ENCODE measurements around the gene USP2. TPM values are rescaled to one million over a fixed set of nuclear protein-coding genes. Genes with fewer than 3 reads are reported as not detected.

Gene USP2
- total RNA-seq, 2 donors from 2014 or later = 2.3 to 10.8 TPM

DNA sequence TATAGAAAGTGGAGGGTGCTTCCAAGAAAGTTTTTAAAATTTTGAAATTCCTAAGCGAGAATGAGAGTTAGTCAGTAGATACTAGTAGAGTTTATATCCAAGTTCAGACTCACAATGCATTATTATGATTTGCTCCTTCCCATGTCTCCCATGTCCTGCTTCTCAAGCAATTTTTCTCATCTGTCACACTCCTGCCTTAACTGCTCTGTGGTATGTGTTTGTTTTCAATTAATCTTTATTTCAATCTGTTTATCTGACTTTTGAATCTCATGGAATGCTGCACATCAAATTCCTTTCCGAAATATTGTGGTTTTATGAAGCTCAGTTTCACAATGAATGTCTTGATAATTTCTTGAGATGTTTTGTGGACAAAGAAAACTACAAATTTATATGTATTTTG, 23.4 kb upstream of the USP2 start:
- intact Hi-C loops (cut with DNase I) = no loop called here
- H3K27me3 ChIP-seq (replicated peaks; ENCODE audit: insufficient read depth) = no peaks in the 10 kb centered on the region
- no peaks in the 10 kb centered on the region for H3K36me3 ChIP-seq
- TF ChIP-seq POLR2A (IDR thresholded peaks at IDR 0.05) (no peak), POLR2AphosphoS5 (IDR thresholded peaks at IDR 0.05) (no peak)
- TF ChIP-seq, protein P1, sequence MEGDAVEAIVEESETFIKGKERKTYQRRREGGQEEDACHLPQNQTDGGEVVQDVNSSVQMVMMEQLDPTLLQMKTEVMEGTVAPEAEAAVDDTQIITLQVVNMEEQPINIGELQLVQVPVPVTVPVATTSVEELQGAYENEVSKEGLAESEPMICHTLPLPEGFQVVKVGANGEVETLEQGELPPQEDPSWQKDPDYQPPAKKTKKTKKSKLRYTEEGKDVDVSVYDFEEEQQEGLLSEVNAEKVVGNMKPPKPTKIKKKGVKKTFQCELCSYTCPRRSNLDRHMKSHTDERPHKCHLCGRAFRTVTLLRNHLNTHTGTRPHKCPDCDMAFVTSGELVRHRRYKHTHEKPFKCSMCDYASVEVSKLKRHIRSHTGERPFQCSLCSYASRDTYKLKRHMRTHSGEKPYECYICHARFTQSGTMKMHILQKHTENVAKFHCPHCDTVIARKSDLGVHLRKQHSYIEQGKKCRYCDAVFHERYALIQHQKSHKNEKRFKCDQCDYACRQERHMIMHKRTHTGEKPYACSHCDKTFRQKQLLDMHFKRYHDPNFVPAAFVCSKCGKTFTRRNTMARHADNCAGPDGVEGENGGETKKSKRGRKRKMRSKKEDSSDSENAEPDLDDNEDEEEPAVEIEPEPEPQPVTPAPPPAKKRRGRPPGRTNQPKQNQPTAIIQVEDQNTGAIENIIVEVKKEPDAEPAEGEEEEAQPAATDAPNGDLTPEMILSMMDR (IDR thresholded peaks at IDR 0.05) = no peak
- WGBS = 42% methylated on average over 2 of the region's 2 CpGs
- no peaks in the 10 kb centered on the region for H3K9me3 ChIP-seq
- no peak overlapping the region for H3K4me3 ChIP-seq
- H3K4me1 ChIP-seq (replicated peaks) = no peaks in the 10 kb centered on the region
- DNase-seq (ENCODE audit: low spot score) = no peak
- no peak overlapping the region for H3K27ac ChIP-seq

DNA sequence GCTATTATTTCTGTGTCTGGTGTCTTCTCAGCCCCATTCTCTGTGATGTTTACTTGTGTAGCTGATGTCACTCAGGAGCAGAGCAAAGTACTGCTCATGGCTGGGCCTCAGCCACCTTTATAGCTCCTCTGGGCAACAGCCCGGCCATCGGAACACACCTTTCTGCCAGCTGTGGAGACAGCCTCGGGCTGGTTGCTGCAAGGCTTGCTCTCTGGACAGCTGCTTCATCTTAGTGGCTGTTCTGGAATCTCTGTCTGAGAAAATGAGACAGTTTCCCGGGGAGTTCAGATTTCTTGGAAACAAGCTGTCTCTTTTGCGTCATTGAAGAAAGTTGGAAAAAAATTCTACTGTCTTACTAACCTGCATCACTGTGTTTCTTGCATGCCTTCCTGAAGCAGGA, 21.5 kb upstream of the USP2 start:
- no peak overlapping the region for H3K27ac ChIP-seq
- 58% methylated on average over 5 of the region's 5 CpGs for WGBS
- intact Hi-C loops (cut with DNase I) = no loop called here

DNA sequence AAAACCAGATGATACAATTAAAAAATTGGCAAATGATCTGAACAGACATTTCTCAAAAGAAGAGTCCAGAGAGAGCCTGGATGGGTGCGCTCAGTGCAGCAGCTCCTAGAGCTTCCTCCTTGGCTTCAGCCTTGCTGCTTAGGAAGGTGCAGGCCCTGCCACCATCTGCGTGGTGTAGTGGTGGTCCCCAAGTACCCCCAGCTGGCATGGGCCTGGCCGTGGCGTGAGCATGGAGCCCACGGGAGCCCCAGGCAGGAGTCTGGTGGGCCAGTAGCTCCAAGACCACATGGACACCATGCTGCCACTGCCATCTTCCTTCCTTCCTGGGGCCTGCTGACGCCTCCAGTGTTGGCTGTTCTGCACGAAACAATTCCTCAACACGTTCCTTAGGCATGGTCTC, 21.0 kb upstream of the USP2 start:
- no peak for DNase-seq (ENCODE audit: low spot score)
- 86% methylated on average over 8 of the region's 8 CpGs for WGBS
- Histone ChIP-seq H3K4me1 (replicated peaks) (no peaks in the 10 kb centered on the region), H3K27me3 (replicated peaks; ENCODE audit: insufficient read depth) (no peaks in the 10 kb centered on the region), H3K27ac (no peak overlapping the region), H3K36me3 (no peaks in the 10 kb centered on the region), H3K4me3 (no peak overlapping the region), H3K9me3 (no peaks in the 10 kb centered on the region)
- TF ChIP-seq POLR2A (IDR thresholded peaks at IDR 0.05) (no peak), POLR2AphosphoS5 (IDR thresholded peaks at IDR 0.05) (no peak)
- TF ChIP-seq, protein P1 (IDR thresholded peaks at IDR 0.05) = no peak
- intact Hi-C loops (cut with DNase I) = no loop called here

More for the DNA sequence above, 21.5 kb upstream of the USP2 start:
- TF ChIP-seq POLR2AphosphoS5 (IDR thresholded peaks at IDR 0.05) = no peak
- TF ChIP-seq, protein P1 (IDR thresholded peaks at IDR 0.05) = no peak
- no peak for TF ChIP-seq POLR2A (IDR thresholded peaks at IDR 0.05)
- Histone ChIP-seq H3K36me3 (no peaks in the 10 kb centered on the region), H3K4me1 (replicated peaks) (no peaks in the 10 kb centered on the region), H3K27me3 (replicated peaks; ENCODE audit: insufficient read depth) (no peaks in the 10 kb centered on the region), H3K4me3 (no peak overlapping the region), H3K9me3 (no peaks in the 10 kb centered on the region)
- DNase-seq (ENCODE audit: low spot score) = no peak

DNA sequence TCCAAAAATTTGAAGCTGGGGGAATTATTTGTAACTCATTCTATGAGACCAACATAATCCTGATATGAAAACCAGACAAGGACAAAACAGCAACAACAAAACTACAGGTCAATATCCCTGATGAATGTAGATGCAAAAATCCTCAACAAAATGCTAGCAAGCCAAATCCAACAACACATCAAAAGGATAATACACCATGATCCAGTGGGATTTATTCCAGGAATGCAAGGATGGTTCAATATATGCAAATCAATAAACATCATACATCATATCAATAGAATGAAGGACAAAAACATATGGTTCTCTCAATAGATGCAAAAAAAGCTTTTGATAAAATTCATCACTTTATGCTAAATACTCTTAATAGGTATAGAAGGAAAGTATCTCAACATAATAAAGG, 19.4 kb upstream of the USP2 start:
- TF ChIP-seq, protein P1 (IDR thresholded peaks at IDR 0.05) = no peak
- no peak for TF ChIP-seq POLR2A (IDR thresholded peaks at IDR 0.05)
- TF ChIP-seq POLR2AphosphoS5 (IDR thresholded peaks at IDR 0.05) = no peak
- H3K36me3 ChIP-seq = no peaks in the 10 kb centered on the region
- no peaks in the 10 kb centered on the region for H3K27me3 ChIP-seq (replicated peaks; ENCODE audit: insufficient read depth)
- DNase-seq (ENCODE audit: low spot score) = no peak
- intact Hi-C loops (cut with DNase I) = no loop called here
- no peaks in the 10 kb centered on the region for H3K9me3 ChIP-seq
- H3K27ac ChIP-seq = no peak overlapping the region
- H3K4me3 ChIP-seq = no peak overlapping the region
- H3K4me1 ChIP-seq (replicated peaks) = no peaks in the 10 kb centered on the region

DNA sequence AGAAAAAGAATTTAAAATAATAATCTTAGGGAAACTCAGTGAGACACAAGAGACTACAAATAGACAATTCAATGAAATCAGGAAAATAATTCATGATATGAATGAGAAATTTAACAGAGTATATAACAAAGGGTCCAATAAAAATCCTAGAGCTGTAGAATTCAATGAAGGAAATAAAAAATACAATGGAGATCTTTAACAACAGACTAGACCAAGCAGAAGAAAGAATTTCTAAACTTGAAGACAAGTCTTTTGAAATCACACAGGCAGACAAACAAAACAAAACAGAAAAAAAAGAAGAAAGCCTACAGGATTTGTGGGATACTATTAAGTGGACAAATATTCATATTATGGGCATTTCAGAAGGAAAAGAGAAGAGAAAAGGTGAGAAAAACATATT, 16.2 kb upstream of the USP2 start:
- TF ChIP-seq POLR2AphosphoS5 (IDR thresholded peaks at IDR 0.05) (no peak), POLR2A (IDR thresholded peaks at IDR 0.05) (no peak)
- TF ChIP-seq, protein P1 (IDR thresholded peaks at IDR 0.05) = no peak
- intact Hi-C loops (cut with DNase I) = no loop called here
- Histone ChIP-seq H3K9me3 (no peaks in the 10 kb centered on the region), H3K4me1 (replicated peaks) (no peaks in the 10 kb centered on the region), H3K36me3 (no peaks in the 10 kb centered on the region), H3K27ac (no peak overlapping the region), H3K4me3 (no peak overlapping the region), H3K27me3 (replicated peaks; ENCODE audit: insufficient read depth) (no peaks in the 10 kb centered on the region)
- DNase-seq (ENCODE audit: low spot score) = no peak
